Ectodermal cell (in vitro differentiated cells): Measurements from ENCODE around the gene MAPK1.
"Not testable (repeated sequence)": the region's sequence is repeated elsewhere in the genome, so short reads cannot be mapped to it uniquely, and the experiment has no call there.

Source experiments
- H3K27ac ChIP-seq: 2 replicates; pipeline ENCODE4 v1.7.0; 2013; ENCODE audit warnings: mild to moderate bottlenecking, low read depth, low read length; ENCODE audit not compliant: insufficient read depth, poor library complexity, severe bottlenecking
- H3K27me3 ChIP-seq: 2 replicates; pipeline ENCODE4 v1.7.0; 2013; ENCODE audit warnings: mild to moderate bottlenecking, low read length; ENCODE audit not compliant: insufficient read depth, control insufficient read depth, poor library complexity, severe bottlenecking
- H3K36me3 ChIP-seq: one replicate; pipeline ENCODE4 v1.7.0; 2013; ENCODE audit warnings: low read length; ENCODE audit not compliant: control insufficient read depth, insufficient read depth
- H3K4me1 ChIP-seq: one replicate; pipeline ENCODE4 v1.7.0; 2013; ENCODE audit warnings: low read length; ENCODE audit not compliant: control insufficient read depth, insufficient read depth
- H3K4me3 ChIP-seq: 2 replicates; pipeline ENCODE4 v1.7.0; 2013; ENCODE audit warnings: low read depth, low read length, control low read depth; ENCODE audit not compliant: insufficient read depth
- H3K9me3 ChIP-seq: 2 replicates; pipeline ENCODE4 v1.7.0; 2013; ENCODE audit warnings: mild to moderate bottlenecking, low read length, moderate library complexity; ENCODE audit not compliant: control insufficient read depth
- WGBS, 2 experiments: methylation state at CpG; one replicate each; pipeline ENCODE4 v1.1.7; 2013; ENCODE audit warnings: missing lambda C conversion rate in 2 of 2; 5-methylcytosine and 5-hydroxymethylcytosine counted together

MAPK1 gene

DNA sequence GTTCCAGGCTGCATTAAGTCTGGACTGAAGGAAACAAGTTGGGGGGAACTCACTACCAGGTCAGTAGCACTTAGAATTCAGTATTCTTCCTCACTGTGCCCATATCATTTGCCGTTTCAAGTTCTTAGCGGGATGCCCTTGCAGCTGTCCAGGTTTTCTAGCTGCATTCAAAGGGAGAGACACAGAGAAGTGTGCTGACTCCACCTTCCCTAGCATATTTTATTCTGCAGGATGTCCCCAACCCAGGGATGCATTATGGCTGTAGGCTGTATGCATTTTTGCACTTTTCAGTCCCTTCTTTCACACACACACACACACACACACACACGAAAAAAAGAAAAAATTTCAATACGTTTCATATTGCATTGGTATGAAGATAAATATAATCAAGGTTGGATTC, 35.8 kb upstream of the MAPK1 start:
- Histone ChIP-seq H3K9me3 (no peaks in the 10 kb centered on the region), H3K4me3 (no peak overlapping the region), H3K27ac (no peak overlapping the region), H3K4me1 (no peaks in the 10 kb centered on the region), H3K36me3 (no peaks in the 10 kb centered on the region), H3K27me3 (no peaks in the 10 kb centered on the region)
- WGBS, 2 experiments: 92 to 98% methylated on average over 2 to 4 of the region's 4 CpGs

DNA sequence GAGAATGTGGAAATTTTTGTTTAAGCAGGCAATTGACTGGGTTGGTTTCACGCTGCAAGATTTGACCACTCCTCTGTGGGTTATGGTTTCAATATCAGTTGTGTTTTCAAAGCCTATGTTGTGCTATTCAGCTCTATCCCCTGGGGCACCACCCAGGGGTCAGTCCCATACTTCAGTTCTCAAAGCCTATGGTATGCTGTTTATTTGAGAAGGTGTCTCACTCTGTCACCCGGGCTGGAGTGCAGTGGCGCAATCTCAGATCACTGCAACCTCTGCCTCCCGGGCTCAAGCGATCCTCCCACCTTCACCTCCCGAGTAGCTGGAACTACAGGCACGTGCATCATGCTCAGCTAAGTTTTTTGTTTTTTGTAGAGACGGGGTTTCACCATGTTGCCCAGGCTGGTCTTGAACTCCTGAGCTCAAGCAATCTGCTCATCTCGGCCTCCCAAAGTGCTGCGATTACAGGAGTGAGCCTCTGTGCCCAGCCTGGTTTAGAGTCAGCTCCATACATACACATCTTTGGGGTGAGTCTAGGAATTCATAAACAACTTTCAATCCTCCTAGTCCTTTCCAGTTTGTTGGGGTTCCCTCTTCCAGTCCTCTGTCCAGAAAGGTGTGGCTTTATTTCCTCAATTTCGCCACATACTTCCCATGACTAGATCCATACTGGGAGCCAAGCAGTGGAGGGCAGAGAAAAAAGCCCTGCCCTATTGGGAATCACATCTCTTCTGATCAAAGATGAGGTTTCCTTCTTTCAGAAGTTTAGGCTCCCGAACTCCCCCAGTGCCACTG, 35.0 kb upstream of the MAPK1 start:
- H3K27me3 ChIP-seq: no peaks in the 10 kb centered on the region
- 92% methylated on average over 12 of the region's 12 CpGs for WGBS, 2 experiments

DNA sequence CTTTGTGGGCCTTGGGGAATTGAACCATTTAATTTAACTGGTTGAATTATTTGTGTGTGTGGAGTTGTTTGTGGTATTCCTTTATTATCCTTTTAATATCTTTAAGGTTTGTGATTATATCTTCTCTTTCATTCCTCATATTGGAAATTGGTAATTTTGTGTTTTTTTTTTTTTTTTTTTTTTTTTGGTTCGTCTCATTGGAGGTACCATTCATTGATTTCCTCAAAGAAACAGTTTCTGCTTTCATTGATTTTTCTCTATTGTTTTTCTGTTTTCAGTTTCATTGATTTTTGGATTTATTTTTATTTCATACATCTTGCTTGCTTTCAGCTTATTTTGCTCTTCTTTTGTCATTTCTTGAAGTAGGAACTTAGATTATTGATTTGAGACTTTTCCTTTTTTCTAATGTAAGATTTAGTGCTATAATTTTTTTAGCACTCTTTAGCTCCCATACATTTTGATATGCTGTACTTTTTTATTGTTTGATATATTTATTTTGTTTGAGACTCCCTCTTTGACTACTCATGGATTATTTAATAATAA, 31.0 kb upstream of the MAPK1 start:
- Histone ChIP-seq H3K27me3 (no peaks in the 10 kb centered on the region), H3K36me3 (no peaks in the 10 kb centered on the region), H3K4me1 (no peaks in the 10 kb centered on the region), H3K9me3 (no peaks in the 10 kb centered on the region), H3K27ac (no peak overlapping the region), H3K4me3 (no peak overlapping the region)
- no CpG with 5 or more reads among the region's 1 CpG for WGBS, 2 experiments

More for the DNA sequence above, 35.0 kb upstream of the MAPK1 start:
- H3K4me1 ChIP-seq: no peaks in the 10 kb centered on the region
- H3K9me3 ChIP-seq: no peaks in the 10 kb centered on the region
- H3K4me3 ChIP-seq: no peak overlapping the region
- H3K27ac ChIP-seq: no peak overlapping the region
- H3K36me3 ChIP-seq: no peaks in the 10 kb centered on the region

DNA sequence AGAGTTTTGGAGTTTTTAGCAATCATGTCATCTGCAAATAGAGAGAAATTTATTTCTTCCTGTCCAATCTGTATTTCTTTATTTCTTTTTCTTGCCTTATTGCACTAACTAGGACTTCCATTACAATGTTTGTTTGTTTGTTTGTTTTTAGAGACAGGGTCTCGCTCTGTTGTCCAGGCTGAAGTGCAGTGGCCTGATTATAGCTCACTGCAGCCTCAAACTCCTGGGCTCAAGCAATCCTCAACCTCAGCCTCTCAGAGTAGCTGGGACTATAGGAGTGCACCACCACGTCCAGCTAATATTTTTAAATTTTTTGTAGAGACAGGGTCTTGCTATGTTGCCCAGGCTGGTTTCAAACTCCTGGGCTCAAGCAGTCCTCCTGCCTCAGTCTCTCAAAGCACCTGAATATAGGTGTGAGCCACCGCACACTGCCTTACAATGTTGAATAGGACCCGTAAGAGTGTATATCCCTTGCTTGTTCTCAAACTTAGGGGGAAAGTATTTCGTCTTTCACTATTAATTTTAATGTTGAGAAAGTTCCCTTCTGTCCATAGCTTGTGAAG, 29.6 kb upstream of the MAPK1 start:
- Histone ChIP-seq H3K4me1 (no peaks in the 10 kb centered on the region), H3K27me3 (no peaks in the 10 kb centered on the region), H3K9me3 (no peaks in the 10 kb centered on the region), H3K27ac (no peak overlapping the region), H3K36me3 (no peaks in the 10 kb centered on the region), H3K4me3 (no peak overlapping the region)
- 92 to 94% methylated on average over 5 of the region's 5 CpGs for WGBS, 2 experiments

DNA sequence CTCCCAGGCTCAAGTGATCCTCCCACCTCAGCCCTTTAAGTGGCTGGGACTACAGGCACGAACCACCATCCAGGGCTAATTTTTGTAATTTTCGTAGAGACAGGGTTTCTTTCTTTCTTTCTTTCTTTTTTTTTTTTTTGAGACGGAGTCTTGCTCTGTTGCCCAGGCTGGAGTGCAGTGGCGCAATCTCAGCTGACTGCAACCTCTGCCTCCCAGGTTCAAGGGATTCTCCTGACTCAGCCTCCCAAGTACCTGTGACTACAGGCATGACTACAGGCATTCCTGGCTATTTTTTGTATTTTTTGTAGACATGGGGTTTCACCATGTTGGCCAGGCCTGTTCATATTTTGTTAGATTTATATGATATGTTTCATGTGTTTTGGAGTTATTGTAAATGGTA, 28.8 kb upstream of the MAPK1 start:
- WGBS, 2 experiments: 89 to 90% methylated on average over 4 of the region's 4 CpGs
- H3K9me3 ChIP-seq, H3K27me3 ChIP-seq, H3K4me3 ChIP-seq, H3K27ac ChIP-seq, H3K36me3 ChIP-seq, H3K4me1 ChIP-seq: not testable (repeated sequence)

DNA sequence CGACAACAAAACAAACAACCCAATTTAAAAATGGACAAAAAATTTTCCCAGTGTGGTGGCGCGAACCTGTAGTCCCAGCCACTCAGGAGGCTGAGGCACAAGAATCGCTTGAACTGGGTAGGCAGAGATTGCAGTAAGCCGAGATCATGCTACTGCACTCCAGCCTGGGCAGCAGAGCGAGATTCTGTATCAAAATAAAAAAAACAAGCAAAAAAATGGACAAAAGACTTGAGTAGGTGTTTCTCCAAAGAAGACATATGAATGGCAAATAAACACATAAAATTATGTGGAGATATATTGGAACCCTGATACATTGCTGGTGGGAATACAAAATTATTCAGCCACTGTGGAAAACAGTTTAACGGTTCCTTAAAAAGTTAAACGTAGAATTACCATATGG, 27.4 kb upstream of the MAPK1 start:
- Histone ChIP-seq H3K27me3 (no peaks in the 10 kb centered on the region), H3K4me3 (no peak overlapping the region), H3K36me3 (no peaks in the 10 kb centered on the region), H3K27ac (no peak overlapping the region), H3K4me1 (no peaks in the 10 kb centered on the region), H3K9me3 (no peaks in the 10 kb centered on the region)
- 91 to 93% methylated on average over 8 of the region's 8 CpGs for WGBS, 2 experiments

DNA sequence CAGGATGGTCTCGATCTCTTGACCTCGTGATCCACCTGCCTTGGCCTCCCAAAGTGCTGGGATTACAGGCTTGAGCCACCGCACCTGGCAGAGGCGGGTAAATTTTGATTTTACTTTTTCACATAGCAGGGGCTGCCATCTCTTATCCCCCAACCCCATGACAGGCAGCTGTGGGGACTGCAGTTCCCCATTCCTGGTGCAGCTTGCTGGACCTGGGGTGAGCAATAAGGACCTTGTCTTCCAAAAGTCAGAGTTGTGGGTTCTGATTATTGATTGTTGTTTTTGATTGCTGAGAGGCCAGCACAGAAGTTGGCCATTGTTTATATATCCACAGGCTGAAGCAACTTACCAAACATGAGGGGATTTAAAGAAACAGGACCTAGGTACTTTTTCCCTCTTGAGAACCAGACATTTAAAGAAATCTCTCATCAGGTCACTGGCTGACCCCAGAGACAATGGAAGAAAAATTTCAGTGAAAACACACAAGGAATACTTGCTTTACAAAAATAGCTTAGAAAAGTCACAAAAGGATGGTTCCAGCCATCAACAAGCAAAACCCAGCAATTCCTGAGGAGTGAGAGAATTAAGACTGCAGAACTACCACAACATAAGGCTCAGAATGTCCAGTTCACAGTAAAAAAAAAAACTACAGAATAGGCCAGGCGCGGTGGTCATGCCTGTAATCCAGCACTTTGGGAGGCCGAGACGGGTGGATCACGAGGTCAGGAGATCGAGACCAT, 22.0 kb upstream of the MAPK1 start:
- no peak overlapping the region for H3K4me3 ChIP-seq
- no peak overlapping the region for H3K27ac ChIP-seq
- H3K27me3 ChIP-seq: no peaks in the 10 kb centered on the region
- H3K9me3 ChIP-seq: no peaks in the 10 kb centered on the region
- H3K36me3 ChIP-seq: no peaks in the 10 kb centered on the region
- no peaks in the 10 kb centered on the region for H3K4me1 ChIP-seq
- 92 to 94% methylated on average over 10 of the region's 10 CpGs for WGBS, 2 experiments

DNA sequence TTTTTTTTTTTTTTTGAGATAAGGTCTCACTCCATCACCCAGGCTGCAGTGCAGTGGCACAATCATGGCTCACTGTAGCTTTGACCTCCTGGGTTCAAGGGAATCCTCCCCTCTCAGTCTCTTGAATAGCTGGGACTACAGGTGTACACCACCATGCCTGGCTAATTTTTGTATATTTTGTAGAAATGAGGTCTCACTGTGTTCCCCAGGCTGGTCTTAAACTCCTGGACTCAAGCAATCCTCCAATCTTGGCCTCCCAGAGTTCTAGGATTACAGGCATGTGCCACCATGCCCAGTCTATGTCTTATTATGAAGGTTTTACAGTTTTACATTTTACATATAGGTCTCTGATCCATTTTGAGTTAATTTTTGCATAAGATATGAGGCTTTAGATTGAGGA, 20.4 kb upstream of the MAPK1 start:
- no peaks in the 10 kb centered on the region for H3K4me1 ChIP-seq
- H3K36me3 ChIP-seq: no peaks in the 10 kb centered on the region
- H3K4me3 ChIP-seq: no peak overlapping the region
- H3K27ac ChIP-seq: no peak overlapping the region
- no peaks in the 10 kb centered on the region for H3K27me3 ChIP-seq
- no peaks in the 10 kb centered on the region for H3K9me3 ChIP-seq

DNA sequence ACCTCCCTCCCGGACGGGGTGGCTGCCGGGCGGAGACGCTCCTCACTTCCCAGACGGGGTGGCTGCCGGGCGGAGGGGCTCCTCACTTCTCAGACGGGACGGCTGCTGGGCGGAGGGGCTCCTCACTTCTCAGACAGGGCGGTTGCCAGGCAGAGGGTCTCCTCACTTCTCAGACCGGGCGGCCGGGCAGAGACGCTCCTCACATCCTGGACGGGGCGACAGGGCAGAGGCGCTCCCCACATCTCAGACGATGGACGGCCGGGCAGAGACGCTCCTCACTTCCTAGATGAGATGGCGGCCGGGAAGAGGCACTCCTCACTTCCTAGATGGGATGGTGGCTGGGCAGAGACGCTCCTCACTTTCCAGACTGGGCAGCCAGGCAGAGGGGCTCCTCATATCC, 16.5 kb upstream of the MAPK1 start:
- H3K4me3 ChIP-seq, H3K4me1 ChIP-seq, H3K27me3 ChIP-seq, H3K36me3 ChIP-seq, H3K9me3 ChIP-seq, H3K27ac ChIP-seq: not testable (repeated sequence)
- WGBS, 2 experiments: 95 to 97% methylated on average over 21 to 22 of the region's 26 CpGs

DNA sequence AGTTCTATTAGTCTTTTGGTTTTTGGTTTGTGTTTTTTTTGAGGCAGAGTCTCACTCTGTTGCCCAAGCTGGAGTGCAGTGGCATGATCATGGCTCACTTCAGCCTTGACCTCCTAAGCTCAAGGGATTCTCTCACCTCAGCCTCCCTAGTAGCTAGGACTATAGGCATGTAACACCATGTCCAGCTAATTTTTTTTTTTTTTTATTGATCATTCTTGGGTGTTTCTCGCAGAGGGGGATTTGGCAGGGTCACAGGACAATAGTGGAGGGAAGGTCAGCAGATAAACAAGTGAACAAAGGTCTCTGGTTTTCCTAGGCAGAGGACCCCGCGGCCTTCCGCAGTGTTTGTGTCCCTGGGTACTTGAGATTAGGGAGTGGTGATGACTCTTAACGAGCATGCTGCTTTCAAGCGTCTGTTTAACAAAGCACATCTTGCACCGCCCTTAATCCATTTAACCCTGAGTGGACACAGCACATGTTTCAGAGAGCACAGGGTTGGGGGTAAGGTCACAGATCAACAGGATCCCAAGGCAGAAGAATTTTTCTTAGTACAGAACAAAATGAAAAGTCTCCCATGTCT, 15.4 kb upstream of the MAPK1 start:
- not testable (repeated sequence) for H3K27ac ChIP-seq

More for the DNA sequence above, 15.4 kb upstream of the MAPK1 start:
- H3K4me1 ChIP-seq, H3K27me3 ChIP-seq, H3K4me3 ChIP-seq, H3K36me3 ChIP-seq, H3K9me3 ChIP-seq: not testable (repeated sequence)
- no CpG with 5 or more reads among the region's 7 CpGs for WGBS, 2 experiments
